Neuronal stem cell (in vitro differentiated cells): ENCODE measurements around the gene ZIC2.

ENCODE experiments used
- DNase-seq: peaks from one replicate; pipeline ENCODE4 v3.0.0-alpha.2; 2013; ENCODE audit warnings: low spot score
- H2AFZ ChIP-seq: one replicate; pipeline ENCODE4 v1.6.1; 2013; ENCODE audit warnings: mild to moderate bottlenecking, low read length, inconsistent platforms
- H2AK5ac ChIP-seq: 2 replicates; pipeline ENCODE4 v1.6.1; 2013; ENCODE audit warnings: low read depth, mild to moderate bottlenecking, inconsistent platforms, low read length, moderate library complexity, mixed read lengths
- H2BK120ac ChIP-seq: 2 replicates; pipeline ENCODE4 v1.6.1; 2013; ENCODE audit warnings: low read depth, mild to moderate bottlenecking, inconsistent platforms, low read length, moderate library complexity, mixed read lengths
- H2BK12ac ChIP-seq: one replicate; pipeline ENCODE4 v1.6.1; 2013; ENCODE audit warnings: low read length, inconsistent platforms
- H2BK15ac ChIP-seq: 2 replicates; pipeline ENCODE4 v1.6.1; 2013; ENCODE audit warnings: mild to moderate bottlenecking, low read length, inconsistent platforms, mixed read lengths
- H2BK5ac ChIP-seq: one replicate; pipeline ENCODE4 v1.6.1; 2013; ENCODE audit warnings: inconsistent platforms, mild to moderate bottlenecking, low read length, moderate library complexity
- H3K14ac ChIP-seq: one replicate; pipeline ENCODE4 v1.6.1; 2013; ENCODE audit warnings: low read length, inconsistent platforms
- H3K18ac ChIP-seq: 2 replicates; pipeline ENCODE4 v1.6.1; 2013; ENCODE audit warnings: low read length, inconsistent platforms
- H3K23ac ChIP-seq: 2 replicates; pipeline ENCODE4 v1.6.1; 2013; ENCODE audit warnings: low read depth, mild to moderate bottlenecking, mixed read lengths, low read length, inconsistent platforms; ENCODE audit not compliant: poor library complexity
- H3K27ac ChIP-seq: replicated peaks from 3 replicates; pipeline ENCODE4 v1.5.1; 2013; ENCODE audit warnings: low read length, inconsistent platforms
- H3K27me3 ChIP-seq, 3 experiments: 2 replicates each; pipeline ENCODE4 v1.6.1; 2013; ENCODE audit warnings: low read length in 3 of 3, mild to moderate bottlenecking in 2 of 3, inconsistent platforms in 1 of 3, low read depth in 1 of 3, mixed read lengths in 1 of 3, moderate library complexity in 1 of 3; ENCODE audit not compliant: control insufficient read depth in 3 of 3, insufficient read depth in 3 of 3
- H3K36me3 ChIP-seq, 2 donors: replicated peaks in 1 of 2; 2 replicates each; pipeline ENCODE4 v1.6.1; 2013; ENCODE audit warnings: low read length in 2 of 2; ENCODE audit not compliant: control insufficient read depth in 2 of 2, insufficient read depth in 2 of 2
- H3K4ac ChIP-seq: 2 replicates; pipeline ENCODE4 v1.6.1; 2013; ENCODE audit warnings: inconsistent platforms, mild to moderate bottlenecking, low read length, moderate library complexity
- H3K4me1 ChIP-seq, 2 donors: 1 replicate in 1 of 2; 2 replicates in 1 of 2; pipeline ENCODE4 v1.6.1; 2013; ENCODE audit warnings: low read length in 2 of 2, low read depth in 1 of 2; ENCODE audit not compliant: control insufficient read depth in 2 of 2, insufficient read depth in 1 of 2
- H3K4me2 ChIP-seq: one replicate; pipeline ENCODE4 v1.6.1; 2013; ENCODE audit warnings: mild to moderate bottlenecking, low read length, inconsistent platforms; ENCODE audit not compliant: insufficient read depth, poor library complexity, severe bottlenecking
- H3K4me3 ChIP-seq, 2 donors: 2 replicates each; pipeline ENCODE4 v1.5.1; 2013; ENCODE audit warnings: low read length in 2 of 2, mild to moderate bottlenecking in 2 of 2, inconsistent platforms in 1 of 2, moderate library complexity in 1 of 2
- H3K79me1 ChIP-seq: one replicate; pipeline ENCODE4 v1.6.1; 2013; ENCODE audit warnings: low read depth, mild to moderate bottlenecking, inconsistent platforms, low read length, moderate library complexity
- H3K9ac ChIP-seq: one replicate; pipeline ENCODE4 v1.6.1; 2013; ENCODE audit warnings: mild to moderate bottlenecking, low read depth, low read length, inconsistent platforms; ENCODE audit not compliant: poor library complexity
- H3K9me3 ChIP-seq, 2 donors: replicated peaks in 1 of 2; 2 replicates each; pipeline versions ENCODE3 to v1.6.1; 2013; ENCODE audit warnings: low read length in 2 of 2, mild to moderate bottlenecking in 2 of 2, inconsistent platforms in 1 of 2, low read depth in 1 of 2, mixed read lengths in 1 of 2, moderate library complexity in 1 of 2; ENCODE audit not compliant: control insufficient read depth in 2 of 2, insufficient read depth in 1 of 2
- H4K8ac ChIP-seq: one replicate; pipeline ENCODE4 v1.6.1; 2013; ENCODE audit warnings: low read depth, mild to moderate bottlenecking, inconsistent platforms, low read length, moderate library complexity
- H4K91ac ChIP-seq: one replicate; pipeline ENCODE4 v1.6.1; 2013; ENCODE audit warnings: low read length, low read depth, mild to moderate bottlenecking, inconsistent platforms; ENCODE audit not compliant: poor library complexity
- WGBS, 2 donors: extraction: QIAGEN DNeasy Blood & Tissue Kit; methylation state at CpG; one replicate each; pipeline ENCODE4 v1.1.7; 2013; ENCODE audit warnings: missing lambda C conversion rate in 2 of 2, mixed read lengths in 1 of 2; ENCODE audit not compliant: insufficient read length in 2 of 2, insufficient replicate concordance in 1 of 2; ENCODE audit errors: extremely low coverage in 2 of 2; 5-methylcytosine and 5-hydroxymethylcytosine counted together

The ZIC2 gene

GRCh38 chr13:99962242-99962641 lies 19.3 kb upstream of the ZIC2 start:
- Histone ChIP-seq H3K36me3 (peaks cover 5 to 46% of the 10 kb centered on the region in 2 donors), H4K91ac (no peak overlapping the region), H3K27me3 (no peaks in the 10 kb centered on the region), H2BK120ac (no peak overlapping the region), H3K23ac (no peak overlapping the region), H3K14ac (no peak overlapping the region), H2BK15ac (no peak overlapping the region), H3K9me3 (no peaks in the 10 kb centered on the region), H3K4me2 (no peak overlapping the region), H3K79me1 (no peaks in the 10 kb centered on the region), H2BK5ac (no peak overlapping the region), H3K4me3 (no peak overlapping the region), H3K4me1 (peaks cover 23 to 69% of the 10 kb centered on the region in 2 donors), H2AK5ac (no peak overlapping the region), H3K18ac (no peak overlapping the region), H2BK12ac (no peak overlapping the region), H2AFZ (no peak overlapping the region), H3K9ac (no peak overlapping the region), H4K8ac (no peak overlapping the region), H3K27ac (no peak overlapping the region), H3K4ac (no peak overlapping the region)
- no peak for DNase-seq
- WGBS, 2 donors, result no CpG with 5 or more reads among the region's 1 CpG

GRCh38 chr13:99963816-99964339 lies 17.7 kb upstream of the ZIC2 start:
- no peak overlapping the region for H3K9ac ChIP-seq
- no peak overlapping the region for H2BK15ac ChIP-seq
- DNase-seq, result no peak
- peaks cover 6 to 63% of the 10 kb centered on the region in 2 donors for H3K36me3 ChIP-seq
- no peak overlapping the region for H3K4ac ChIP-seq
- H3K18ac ChIP-seq, result no peak overlapping the region
- H3K23ac ChIP-seq, result no peak overlapping the region
- no peak overlapping the region for H4K91ac ChIP-seq
- H4K8ac ChIP-seq, result no peak overlapping the region
- H3K14ac ChIP-seq, result no peak overlapping the region
- no peak overlapping the region for H2BK12ac ChIP-seq
- no peaks in the 10 kb centered on the region for H3K27me3 ChIP-seq
- no peak overlapping the region for H2AFZ ChIP-seq
- H3K79me1 ChIP-seq, result peaks cover 2% of the 10 kb centered on the region
- H2AK5ac ChIP-seq, result no peak overlapping the region
- H3K9me3 ChIP-seq, result no peaks in the 10 kb centered on the region
- no peak overlapping the region for H3K4me3 ChIP-seq
- H2BK120ac ChIP-seq, result no peak overlapping the region
- peaks cover 14 to 58% of the 10 kb centered on the region in 2 donors for H3K4me1 ChIP-seq
- WGBS, 2 donors, result no CpG with 5 or more reads among the region's 3 CpGs
- H3K4me2 ChIP-seq, result no peak overlapping the region
- no peak overlapping the region for H2BK5ac ChIP-seq
- no peak overlapping the region for H3K27ac ChIP-seq

GRCh38 chr13:99965329-99966000 lies 16.1 kb upstream of the ZIC2 start:
- Histone ChIP-seq H3K4me1 (peaks cover 16 to 55% of the 10 kb centered on the region in 2 donors), H3K4me3 (peak overlapping the region in 1 of 2 donors; percentile 99), H3K23ac (no peak overlapping the region), H3K4me2 (no peak overlapping the region), H2BK120ac (no peak overlapping the region), H2BK5ac (no peak overlapping the region), H3K79me1 (peaks cover 2% of the 10 kb centered on the region), H3K18ac (peak overlapping the region; percentile 24), H3K4ac (no peak overlapping the region), H4K91ac (no peak overlapping the region), H2BK15ac (no peak overlapping the region), H2AK5ac (no peak overlapping the region), H2AFZ (no peak overlapping the region), H3K9ac (no peak overlapping the region), H3K9me3 (no peaks in the 10 kb centered on the region), H2BK12ac (no peak overlapping the region), H4K8ac (no peak overlapping the region), H3K27me3 (no peaks in the 10 kb centered on the region), H3K27ac (peak overlapping the region; percentile 28), H3K36me3 (peaks cover 10 to 69% of the 10 kb centered on the region in 2 donors), H3K14ac (no peak overlapping the region)
- no CpG with 5 or more reads among the region's 9 CpGs for WGBS, 2 donors
- DNase-seq, result no peak

GRCh38 chr13:99966064-99966805 lies 15.3 kb upstream of the ZIC2 start:
- no peak for DNase-seq
- Histone ChIP-seq H3K4me1 (peaks cover 11 to 48% of the 10 kb centered on the region in 2 donors), H2BK5ac (no peak overlapping the region), H3K14ac (no peak overlapping the region), H2AFZ (no peak overlapping the region), H3K4ac (no peak overlapping the region), H2BK12ac (no peak overlapping the region), H3K4me2 (no peak overlapping the region), H2AK5ac (no peak overlapping the region), H3K9me3 (no peaks in the 10 kb centered on the region), H3K18ac (no peak overlapping the region), H4K91ac (no peak overlapping the region), H3K27ac (peak overlapping the region; percentile 28), H3K36me3 (peaks cover 10 to 69% of the 10 kb centered on the region in 2 donors), H3K9ac (no peak overlapping the region), H3K27me3 (no peaks in the 10 kb centered on the region), H2BK15ac (no peak overlapping the region), H3K4me3 (peak overlapping the region in 1 of 2 donors; percentile 99), H3K79me1 (peaks cover 8% of the 10 kb centered on the region), H2BK120ac (no peak overlapping the region), H3K23ac (no peak overlapping the region), H4K8ac (no peak overlapping the region)
- WGBS, 2 donors, result no CpG with 5 or more reads among the region's 8 CpGs
